SJCRH30 (cell line): ENCODE measurements around the gene CFAP70. TPM values are rescaled to one million over a fixed set of nuclear protein-coding genes. Genes with fewer than 3 reads are reported as not detected.
"Not testable (repeated sequence)": the region's sequence is repeated elsewhere in the genome, so short reads cannot be mapped to it uniquely, and the experiment has no call there.

Experiments
- DNase-seq, 2 experiments: peaks; one replicate each; pipeline ENCODE4 v3.0.0-alpha.2; 2015 to 2020
- H3K27ac ChIP-seq: fragments of 250-450 bp; sonication (Bioruptor Pico); 2 replicates; pipeline ENCODE4 v1.5.1; 2020; ENCODE audit warnings: mild to moderate bottlenecking, moderate library complexity
- H3K27me3 ChIP-seq: fragments of 250-450 bp; sonication (Bioruptor Pico); 2 replicates; pipeline ENCODE4 v1.5.1; 2020; ENCODE audit warnings: mild to moderate bottlenecking, moderate library complexity
- H3K36me3 ChIP-seq: fragments of 250-450 bp; sonication (Bioruptor Pico); 2 replicates; pipeline ENCODE4 v1.5.1; 2020; ENCODE audit warnings: mild to moderate bottlenecking, moderate library complexity
- H3K4me1 ChIP-seq: fragments of 250-450 bp; sonication (Bioruptor Pico); 2 replicates; pipeline ENCODE4 v1.5.1; 2020; ENCODE audit warnings: mild to moderate bottlenecking, moderate library complexity
- H3K4me3 ChIP-seq: fragments of 250-450 bp; sonication (Bioruptor Pico); 2 replicates; pipeline ENCODE4 v1.5.1; 2020; ENCODE audit warnings: mild to moderate bottlenecking, moderate library complexity
- H3K9me3 ChIP-seq: fragments of 250-450 bp; sonication (Bioruptor Pico); replicated peaks from 2 replicates; pipeline ENCODE4 v1.5.1; 2020; ENCODE audit warnings: mild to moderate bottlenecking, moderate library complexity
- total RNA-seq: library from RNA; depleted of rRNA; stranded (reverse); fragments of >200 nt; shearing (Covaris generic); gene quantifications from 2 replicates; pipeline ENCODE4 v1.2.3, GENCODE V29; 2014

Gene CFAP70
- total RNA-seq, 1 experiment from 2014 or later, result 0.12 TPM

DNA sequence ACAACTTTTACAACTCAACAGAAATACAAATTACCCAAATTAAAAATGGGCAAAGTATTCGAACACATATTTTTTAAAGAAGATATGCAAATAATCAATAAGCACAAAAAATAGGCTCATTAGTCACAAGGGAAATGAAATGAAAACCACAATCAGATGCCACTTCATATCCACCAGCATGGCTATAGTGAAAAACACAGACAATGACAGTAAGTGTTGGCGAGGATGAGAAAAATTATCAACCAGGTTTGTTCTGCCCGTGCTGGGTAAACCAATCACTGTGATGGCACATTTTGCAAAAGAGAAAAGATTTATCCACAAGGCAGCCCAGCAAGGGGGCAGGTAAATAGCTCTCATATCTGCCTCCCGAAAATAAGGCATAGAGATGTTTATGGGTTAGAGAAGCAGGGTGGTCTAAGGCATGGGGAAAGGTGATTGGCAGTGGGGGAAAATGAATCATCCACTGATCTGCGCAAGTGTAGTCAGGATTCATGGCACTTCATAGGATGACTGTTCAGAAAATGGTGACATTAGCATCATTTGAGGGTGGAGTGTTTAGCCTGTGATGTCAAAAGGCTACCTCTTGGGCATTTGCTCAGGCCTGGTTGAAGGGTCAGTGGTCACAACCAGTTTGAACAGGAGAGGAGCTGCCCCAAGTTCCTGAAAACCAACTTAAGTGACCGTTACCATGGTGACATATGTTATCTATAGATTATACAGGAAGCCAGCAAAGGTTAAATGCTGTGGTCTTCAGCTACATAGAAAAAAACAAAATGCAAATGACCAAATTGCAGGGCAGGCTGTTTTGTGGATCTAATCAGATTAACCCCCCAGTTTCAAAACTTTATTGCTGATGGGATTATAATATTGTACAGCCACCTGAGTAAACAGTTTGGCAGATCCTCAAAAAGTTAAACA is 8.0 kb upstream of the CFAP70 start:
- peaks cover 15% of the 10 kb centered on the region for H3K36me3 ChIP-seq
- no peak overlapping the region for H3K27ac ChIP-seq
- no peaks in the 10 kb centered on the region for H3K27me3 ChIP-seq
- H3K4me3 ChIP-seq, result no peak overlapping the region
- DNase-seq, result no peak
- no peaks in the 10 kb centered on the region; the same call in 1 of the 2 replicates for H3K9me3 ChIP-seq
- no peaks in the 10 kb centered on the region for H3K4me1 ChIP-seq

DNA sequence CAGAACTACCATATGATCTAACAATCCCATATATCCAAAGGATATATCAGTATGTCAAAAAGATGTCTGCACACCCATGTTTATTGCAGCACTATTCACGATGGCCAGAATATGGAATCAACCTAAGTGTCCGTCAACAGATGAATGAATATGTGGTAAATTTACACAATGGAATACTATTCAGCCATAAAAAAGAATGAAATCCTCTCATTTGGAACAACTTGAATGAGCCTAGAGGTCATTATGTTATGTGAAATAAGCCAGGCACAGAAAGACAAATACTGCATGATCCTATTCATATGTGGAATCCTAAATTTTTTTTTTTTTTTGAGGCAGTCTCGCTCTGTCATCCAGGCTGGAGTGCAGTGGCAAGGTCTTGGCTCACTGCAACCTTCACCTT is 6.3 kb upstream of the CFAP70 start:
- Histone ChIP-seq H3K27me3 (no peaks in the 10 kb centered on the region), H3K27ac (no peak overlapping the region), H3K9me3 (no peaks in the 10 kb centered on the region; the same call in 1 of the 2 replicates), H3K36me3 (peaks cover 14% of the 10 kb centered on the region), H3K4me3 (no peak overlapping the region), H3K4me1 (no peaks in the 10 kb centered on the region)
- no peak for DNase-seq

DNA sequence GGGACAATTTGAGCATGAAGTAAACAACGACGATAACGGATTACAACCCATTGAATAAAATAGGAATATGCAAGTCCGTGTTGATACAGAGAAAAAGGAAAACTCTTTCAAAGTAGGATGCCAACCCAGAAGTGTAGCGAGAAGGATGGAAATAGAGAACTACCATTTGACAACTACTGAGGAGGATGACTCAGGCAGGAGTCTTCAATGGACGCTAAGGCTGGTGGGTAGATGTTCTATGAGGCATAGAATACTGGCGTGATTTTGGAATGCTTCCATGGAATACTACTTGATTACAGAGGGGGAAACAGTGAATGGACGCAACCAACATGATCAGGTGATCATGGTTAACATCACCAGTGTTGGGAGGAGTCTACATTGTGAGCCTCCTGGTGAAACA is 828 bp upstream of the CFAP70 start:
- Histone ChIP-seq H3K27ac (no peak overlapping the region), H3K4me1 (no peaks in the 10 kb centered on the region), H3K27me3 (no peaks in the 10 kb centered on the region), H3K9me3 (no peaks in the 10 kb centered on the region; the same call in 1 of the 2 replicates), H3K36me3 (0 out of 2 replicates have a peak, but pooled peaks cover 4% of the 10 kb centered on the region), H3K4me3 (peak overlapping the region; percentile 67)
- peak in 1 of 2 experiments; percentile 11 for DNase-seq

DNA sequence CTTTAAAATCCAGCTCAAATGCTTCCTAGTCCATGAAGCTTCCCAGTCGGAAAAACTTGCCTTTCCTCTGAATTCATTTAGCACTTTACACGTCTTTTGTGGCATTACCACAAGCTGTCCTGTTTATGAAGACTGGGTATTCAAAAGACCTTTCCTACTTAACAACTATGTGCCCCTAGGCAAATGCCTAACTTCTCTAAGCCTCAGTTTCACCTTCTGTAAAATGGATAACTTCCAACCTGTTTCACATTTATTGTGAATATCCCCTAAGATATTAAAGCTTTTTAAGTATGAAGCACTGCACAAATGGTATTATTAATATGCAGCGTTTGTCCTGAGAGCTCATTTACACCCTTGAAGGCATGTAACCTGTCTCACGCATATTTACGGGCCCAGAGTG is 843 bp downstream of the CFAP70 start:
- no peak overlapping the region for H3K27ac ChIP-seq
- H3K4me3 ChIP-seq, result peak overlapping the region; percentile 67
- H3K9me3 ChIP-seq, result no peaks in the 10 kb centered on the region; the same call in 1 of the 2 replicates
- H3K27me3 ChIP-seq, result peaks cover 4% of the 10 kb centered on the region; the same call in 1 of the 2 replicates
- H3K36me3 ChIP-seq, result no peaks in the 10 kb centered on the region
- no peaks in the 10 kb centered on the region for H3K4me1 ChIP-seq
- DNase-seq, result no peak

DNA sequence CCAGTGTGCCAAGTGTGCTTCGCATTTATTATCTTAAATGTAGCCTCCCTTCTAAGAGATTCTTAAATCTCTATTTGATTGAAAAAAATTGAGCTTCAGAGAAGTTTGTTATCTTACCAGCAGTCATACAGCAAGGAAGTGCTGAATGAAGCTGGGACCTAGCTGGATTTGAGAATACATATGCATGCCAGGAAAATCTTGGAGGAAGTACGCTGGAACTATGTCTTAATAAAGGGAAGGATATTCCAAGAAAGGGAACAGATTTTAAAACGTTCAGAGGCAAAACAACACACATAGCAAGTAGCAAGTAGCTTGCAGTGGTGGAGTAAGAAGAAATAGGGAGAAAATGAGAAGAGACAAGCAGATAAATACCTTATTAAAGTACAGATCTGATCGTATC is 1.5 kb downstream of the CFAP70 start:
- Histone ChIP-seq H3K27me3 (peaks cover 4% of the 10 kb centered on the region; the same call in 1 of the 2 replicates), H3K4me3 (no peak overlapping the region), H3K27ac (no peak overlapping the region), H3K9me3 (no peaks in the 10 kb centered on the region; the same call in 1 of the 2 replicates), H3K4me1 (no peaks in the 10 kb centered on the region), H3K36me3 (no peaks in the 10 kb centered on the region)
- DNase-seq, result no peak

DNA sequence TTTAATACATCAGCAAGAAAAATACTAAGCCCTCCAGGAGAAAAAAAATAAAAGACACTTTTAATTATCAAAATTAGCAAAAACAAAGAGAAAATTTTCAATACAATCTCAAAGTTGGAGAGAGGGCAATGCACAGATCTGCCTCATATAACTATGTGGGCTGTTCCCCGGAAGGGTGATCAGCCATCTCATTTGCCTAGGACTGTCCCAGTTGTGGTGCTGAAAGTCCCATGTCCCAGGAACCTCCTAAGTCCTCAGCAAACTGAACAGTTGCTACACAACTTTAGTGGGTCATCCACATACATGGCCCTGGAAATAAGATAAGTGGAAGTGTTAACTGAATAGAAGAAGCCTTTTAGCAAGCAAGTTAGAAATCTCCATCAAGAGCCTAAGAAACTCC is 14.4 kb downstream of the CFAP70 start:
- H3K4me1 ChIP-seq, result no peaks in the 10 kb centered on the region
- no peaks in the 10 kb centered on the region for H3K27me3 ChIP-seq
- no peak overlapping the region for H3K4me3 ChIP-seq
- H3K9me3 ChIP-seq, result no peaks in the 10 kb centered on the region
- no peaks in the 10 kb centered on the region for H3K36me3 ChIP-seq
- no peak overlapping the region for H3K27ac ChIP-seq
- DNase-seq, result no peak

DNA sequence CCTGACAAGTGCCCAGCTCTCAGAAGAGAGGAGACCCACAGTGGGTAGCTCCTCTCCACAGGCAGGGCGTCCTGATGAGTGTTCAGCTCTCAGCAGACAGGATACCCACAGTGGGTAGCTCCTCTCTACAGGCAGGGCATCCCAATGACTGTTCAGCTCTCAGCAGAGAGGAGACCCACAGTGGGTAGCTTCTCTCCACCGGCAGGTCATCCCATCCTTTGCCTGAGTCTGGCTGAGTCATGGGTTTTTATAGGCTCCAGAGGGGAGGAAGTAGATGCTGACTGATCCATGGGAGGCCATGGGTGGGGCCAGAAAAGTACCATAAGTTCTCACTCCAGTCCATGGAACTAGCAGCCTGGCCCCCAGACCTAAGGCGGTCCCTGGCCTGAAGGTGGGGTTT is 18.5 kb downstream of the CFAP70 start:
- H3K27ac ChIP-seq, result no peak overlapping the region
- no peaks in the 10 kb centered on the region for H3K9me3 ChIP-seq
- H3K36me3 ChIP-seq, result no peaks in the 10 kb centered on the region
- H3K4me1 ChIP-seq, result no peaks in the 10 kb centered on the region
- H3K27me3 ChIP-seq, result no peaks in the 10 kb centered on the region
- no peak overlapping the region for H3K4me3 ChIP-seq
- no peak for DNase-seq

DNA sequence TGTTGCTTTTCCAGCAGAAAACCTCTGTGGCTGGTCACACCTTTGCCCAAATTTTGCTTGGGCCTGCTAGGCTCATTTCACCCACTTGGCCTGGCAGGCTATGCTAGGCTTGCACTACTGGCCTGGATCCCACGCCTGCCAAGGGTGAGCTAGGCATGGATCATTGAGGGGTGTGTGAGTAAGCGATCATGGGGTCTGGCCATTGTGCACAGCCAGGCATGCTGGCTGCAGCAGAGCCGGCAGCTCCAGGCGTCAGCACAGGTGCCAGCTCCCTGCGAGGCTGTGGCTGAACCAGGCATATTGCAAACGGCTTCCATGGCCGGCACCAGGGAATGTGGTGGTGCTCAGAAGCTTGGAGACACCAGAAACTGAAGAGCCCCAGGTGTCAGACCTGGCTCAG is 19.2 kb downstream of the CFAP70 start:
- no peaks in the 10 kb centered on the region for H3K36me3 ChIP-seq
- no peak overlapping the region for H3K27ac ChIP-seq
- no peaks in the 10 kb centered on the region for H3K27me3 ChIP-seq
- no peaks in the 10 kb centered on the region for H3K9me3 ChIP-seq
- no peak for DNase-seq
- no peaks in the 10 kb centered on the region for H3K4me1 ChIP-seq
- no peak overlapping the region for H3K4me3 ChIP-seq

DNA sequence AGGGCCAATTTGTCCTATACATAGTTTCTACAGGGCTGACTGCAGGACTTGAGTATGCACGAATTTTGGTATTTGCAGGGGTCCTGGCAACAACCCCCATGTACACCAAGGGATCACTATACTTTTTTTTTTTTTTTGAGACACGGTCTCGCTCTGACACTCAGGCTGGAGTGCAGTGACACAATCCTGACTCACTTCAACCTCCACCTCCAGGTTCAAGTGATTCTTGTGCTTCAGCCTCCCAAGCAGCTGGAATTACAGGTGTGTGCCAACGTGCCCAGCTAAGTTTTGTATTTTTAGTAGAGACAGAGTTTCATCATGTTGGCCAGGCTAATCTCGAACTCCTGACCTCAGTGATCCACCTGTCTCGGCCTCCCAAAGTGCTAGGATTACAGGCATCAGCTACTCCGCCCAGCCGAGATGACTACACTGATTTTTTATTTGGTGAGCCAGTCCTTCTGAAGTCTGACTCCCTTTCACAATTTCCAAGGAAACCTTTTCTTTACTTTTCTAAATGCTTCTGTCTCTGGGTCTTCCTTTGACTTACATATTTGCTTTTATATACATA is 19.8 kb downstream of the CFAP70 start:
- no peak overlapping the region for H3K4me3 ChIP-seq
- no peaks in the 10 kb centered on the region for H3K9me3 ChIP-seq
- DNase-seq, result no peak
- no peaks in the 10 kb centered on the region for H3K4me1 ChIP-seq
- H3K36me3 ChIP-seq, result no peaks in the 10 kb centered on the region
- H3K27me3 ChIP-seq, result no peaks in the 10 kb centered on the region
- no peak overlapping the region for H3K27ac ChIP-seq

DNA sequence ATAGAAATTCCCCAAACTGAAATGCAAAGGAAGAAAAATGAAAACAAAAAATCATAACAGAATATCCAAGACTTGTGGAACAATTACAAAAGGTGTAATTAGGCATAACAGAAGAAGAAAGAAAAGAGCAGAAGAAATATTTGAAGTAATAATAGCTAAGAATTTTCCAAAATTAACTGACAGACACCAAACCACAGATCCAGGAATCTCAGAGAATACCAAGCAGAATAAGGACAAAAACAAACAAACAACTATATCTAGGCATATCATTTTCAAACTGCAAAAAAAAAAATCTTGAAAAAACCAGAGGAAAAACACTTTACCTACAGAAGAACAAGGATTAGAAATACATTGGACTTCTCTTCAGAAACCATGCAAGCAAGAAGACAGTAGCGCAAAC is 25.5 kb downstream of the CFAP70 start:
- H3K4me1 ChIP-seq, result no peaks in the 10 kb centered on the region
- H3K4me3 ChIP-seq, result no peak overlapping the region
- H3K27me3 ChIP-seq, result no peaks in the 10 kb centered on the region
- H3K9me3 ChIP-seq, result no peaks in the 10 kb centered on the region
- no peaks in the 10 kb centered on the region for H3K36me3 ChIP-seq
- no peak overlapping the region for H3K27ac ChIP-seq
- DNase-seq, result no peak

DNA sequence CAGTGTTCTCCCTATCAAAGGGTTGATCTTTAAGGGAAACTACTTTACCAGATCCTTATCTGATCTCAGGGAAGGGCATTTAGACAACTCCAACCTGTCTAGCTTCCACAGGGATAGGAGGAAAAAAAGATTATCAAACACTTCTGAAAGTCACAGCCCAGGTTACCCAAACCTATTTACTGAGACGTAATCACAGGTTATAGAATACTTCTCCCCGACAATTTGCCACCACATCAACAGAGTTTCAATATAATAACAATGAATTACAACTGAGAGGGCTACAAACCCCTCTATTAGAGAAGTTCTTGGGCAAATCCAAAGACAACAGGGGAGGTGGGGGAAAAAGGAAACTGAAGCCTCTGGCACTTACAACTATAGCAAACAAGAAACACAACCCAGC is 26.3 kb downstream of the CFAP70 start:
- Histone ChIP-seq H3K27ac (no peak overlapping the region), H3K4me1 (no peaks in the 10 kb centered on the region), H3K4me3 (no peak overlapping the region), H3K9me3 (no peaks in the 10 kb centered on the region), H3K36me3 (no peaks in the 10 kb centered on the region), H3K27me3 (no peaks in the 10 kb centered on the region)
- no peak for DNase-seq

DNA sequence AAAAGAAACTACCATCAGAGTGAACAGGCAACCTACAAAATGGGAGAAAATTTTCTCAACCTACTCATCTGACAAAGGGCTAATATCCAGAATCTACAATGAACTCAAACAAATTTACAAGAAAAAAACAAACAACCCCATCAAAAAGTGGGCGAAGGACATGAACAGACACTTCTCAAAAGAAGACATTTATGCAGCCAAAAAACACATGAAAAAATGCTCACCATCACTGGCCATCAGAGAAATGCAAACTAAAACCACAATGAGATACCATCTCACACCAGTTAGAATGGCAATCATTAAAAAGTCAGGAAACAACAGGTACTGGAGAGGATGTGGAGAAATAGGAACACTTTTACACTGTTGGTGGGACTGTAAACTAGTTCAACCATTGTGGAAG is 30.1 kb downstream of the CFAP70 start:
- DNase-seq, H3K9me3 ChIP-seq, H3K27ac ChIP-seq, H3K27me3 ChIP-seq, H3K4me1 ChIP-seq, H3K4me3 ChIP-seq, H3K36me3 ChIP-seq: not testable (repeated sequence)

DNA sequence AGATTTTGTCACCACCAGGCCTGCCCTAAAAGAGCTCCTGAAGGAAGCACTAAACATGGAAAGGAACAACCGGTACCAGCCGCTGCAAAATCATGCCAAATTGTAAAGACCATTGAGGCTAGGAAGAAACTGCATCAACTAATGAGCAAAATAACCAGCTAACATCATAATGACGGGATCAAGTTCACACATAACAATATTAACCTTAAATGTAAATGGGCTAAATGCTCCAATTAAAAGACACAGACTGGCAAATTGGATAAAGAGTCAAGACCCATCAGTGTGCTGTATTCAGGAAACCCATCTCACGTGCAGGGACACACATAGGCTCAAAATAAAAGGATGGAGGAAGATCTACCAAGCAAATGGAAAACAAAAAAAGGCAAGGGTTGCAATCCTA is 33.4 kb downstream of the CFAP70 start:
- H3K4me3 ChIP-seq, H3K36me3 ChIP-seq, H3K4me1 ChIP-seq, H3K27ac ChIP-seq, H3K27me3 ChIP-seq, DNase-seq, H3K9me3 ChIP-seq: not testable (repeated sequence)

DNA sequence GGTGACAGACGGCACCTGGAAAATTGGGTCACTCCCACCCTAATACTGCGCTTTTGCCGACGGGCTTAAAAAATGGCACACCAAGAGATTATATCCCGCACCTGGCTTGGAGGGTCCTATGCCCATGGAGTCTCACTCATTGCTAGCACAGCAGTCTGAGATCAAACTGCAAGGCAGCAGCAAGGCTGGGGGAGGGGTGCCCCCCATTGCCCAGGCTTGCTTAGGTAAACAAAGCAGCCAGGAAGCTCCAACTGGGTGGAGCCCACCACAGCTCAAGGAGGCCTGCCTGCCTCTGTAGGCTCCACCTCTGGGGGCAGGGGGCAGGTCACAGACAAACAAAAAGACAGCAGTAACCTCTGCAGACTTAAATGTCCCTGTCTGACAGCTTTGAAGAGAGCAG is 35.1 kb downstream of the CFAP70 start:
- DNase-seq, H3K9me3 ChIP-seq, H3K4me3 ChIP-seq, H3K36me3 ChIP-seq, H3K27me3 ChIP-seq, H3K27ac ChIP-seq, H3K4me1 ChIP-seq: not testable (repeated sequence)

DNA sequence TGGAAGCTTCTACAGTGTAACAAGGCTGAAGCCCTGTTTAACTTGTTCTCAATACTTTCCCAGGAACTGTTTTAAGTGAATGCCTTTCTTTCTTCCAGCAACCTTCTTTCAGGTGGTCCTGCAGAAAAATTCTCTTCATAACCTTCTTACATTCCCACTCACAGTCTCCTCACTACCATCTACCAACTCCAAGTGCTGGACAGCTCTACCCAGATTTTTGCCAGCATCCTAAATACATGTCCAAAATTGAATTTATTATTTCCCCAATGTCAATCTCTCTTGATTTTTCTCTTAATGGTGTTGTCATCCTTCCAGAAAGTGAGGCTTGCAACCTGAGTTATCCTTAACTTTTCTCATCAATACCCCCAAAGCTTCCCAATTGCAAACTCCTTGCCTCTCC is 48.2 kb downstream of the CFAP70 start:
- no peak for DNase-seq
- H3K4me1 ChIP-seq, result no peaks in the 10 kb centered on the region
- H3K36me3 ChIP-seq, result no peaks in the 10 kb centered on the region
- no peak overlapping the region for H3K4me3 ChIP-seq
- no peaks in the 10 kb centered on the region for H3K27me3 ChIP-seq
- H3K27ac ChIP-seq, result no peak overlapping the region
- peaks cover 12% of the 10 kb centered on the region for H3K9me3 ChIP-seq
